Panc1 (cell line): ENCODE measurements around the gene MAPK4. TPM values are rescaled to one million over a fixed set of nuclear protein-coding genes. Genes with fewer than 3 reads are reported as not detected.

Experiments
- ATAC-seq: fragments of 200-7000 bp; cut with Tn5 transposase; 2 replicates; pipeline ENCODE4 v1.9.1; 2020; ENCODE audit warnings: mild to moderate bottlenecking, moderate library complexity
- BruUV-seq: library from RNA; stranded (reverse); fragments of 400-500 nt; replicated peaks from 2 replicates; lab custom pipeline; 2021; lab: Mats Ljungman, UMichigan
- CTCF ChIA-PET: fragments of 300-600 bp; sonication (Branson Sonifier 250); formaldehyde crosslinking; loops from one replicate; lab custom pipeline; 2022; ENCODE audit warnings: antibody characterized with exemption; lab: Charles Lee
- POLR2A ChIA-PET: fragments of 300-600 bp; sonication (Branson Sonifier 250); formaldehyde crosslinking; loops from one replicate; lab custom pipeline; 2022; ENCODE audit warnings: antibody characterized with exemption; lab: Charles Lee
- DNase-seq: peaks from one replicate; pipeline ENCODE4 v3.0.0-alpha.2; 2010; ENCODE audit warnings: low read depth, low spot score
- H3K27ac ChIP-seq: 2 replicates; pipeline ENCODE4 v1.5.1; 2011; ENCODE audit warnings: mild to moderate bottlenecking, low read length, inconsistent platforms
- H3K27me3 ChIP-seq: fragments of 200-500 bp; sonication (Bioruptor generic); 2 replicates; pipeline ENCODE4 v1.6.0; 2014; ENCODE audit warnings: low read length, inconsistent platforms; ENCODE audit not compliant: control insufficient read depth, insufficient read depth
- H3K36me3 ChIP-seq: fragments of 200-500 bp; sonication (Bioruptor generic); 2 replicates; pipeline ENCODE4 v1.5.1; 2014; ENCODE audit warnings: inconsistent platforms, mild to moderate bottlenecking, low read length, moderate library complexity; ENCODE audit not compliant: control insufficient read depth, insufficient read depth
- H3K4me1 ChIP-seq: 2 replicates; pipeline ENCODE4 v1.5.1; 2011; ENCODE audit warnings: inconsistent platforms, mild to moderate bottlenecking, low read length, moderate library complexity; ENCODE audit not compliant: control insufficient read depth, insufficient read depth
- H3K4me3 ChIP-seq, 2 experiments: 2 replicates each; pipeline ENCODE4 v1.5.1; 2011 to 2012; ENCODE audit warnings: low read depth in 2 of 2, low read length in 2 of 2, mild to moderate bottlenecking in 2 of 2, inconsistent platforms in 1 of 2, moderate library complexity in 1 of 2
- H3K9me3 ChIP-seq: fragments of 200-500 bp; sonication (Bioruptor generic); 2 replicates; pipeline ENCODE4 v1.5.1; 2014; ENCODE audit warnings: low read depth, mild to moderate bottlenecking, inconsistent platforms, low read length, moderate library complexity; ENCODE audit not compliant: control insufficient read depth, insufficient read depth
- CTCF ChIP-seq: fragments of 450-650 bp; IDR thresholded peaks from 2 replicates; pipeline ENCODE4 v1.5.1; 2017; ENCODE audit warnings: mild to moderate bottlenecking
- POLR2AphosphoS5 ChIP-seq: IDR thresholded peaks from 2 replicates; pipeline ENCODE4 v1.6.1; 2012; ENCODE audit warnings: mild to moderate bottlenecking, low read depth, low read length, moderate library complexity
- SIN3A ChIP-seq: IDR thresholded peaks from 2 replicates; pipeline ENCODE4 v1.6.1; 2012; ENCODE audit warnings: low read depth, mild to moderate bottlenecking, low read length, moderate library complexity, borderline replicate concordance; ENCODE audit not compliant: insufficient read depth
- TCF7L2 ChIP-seq: IDR thresholded peaks from 2 replicates; pipeline ENCODE4 v1.6.1; 2011; ENCODE audit warnings: mild to moderate bottlenecking, low read depth, low read length, inconsistent platforms
- in situ Hi-C: cut with HindIII; loops from 2 replicates; pipeline ENCODE4 v1.10.0; 2016; ENCODE audit warnings: low sequenced_read_pairs, low pct_unique_long_range_greater_than_20kb
- intact Hi-C: fragments of 100-400 bp; cut with micrococcal nuclease; formaldehyde crosslinking; loops from one replicate; pipeline ENCODE4 v1.10.0; 2022; ENCODE audit not compliant: unreplicated experiment
- total RNA-seq: library from RNA; stranded (reverse); gene quantifications from one replicate; pipeline ENCODE4 v1.2.1, GENCODE V29; 2021; ENCODE audit not compliant: unreplicated experiment
- TF ChIP-seq, protein P1 (sequence below), 2 experiments: IDR thresholded peaks; 2 replicates each; pipeline ENCODE4 v1.6.1; 2011 to 2012; ENCODE audit warnings: low read depth in 2 of 2, control low read depth in 1 of 2, low read length in 1 of 2, mild to moderate bottlenecking in 1 of 2, moderate library complexity in 1 of 2; ENCODE audit not compliant: insufficient read depth in 1 of 2

MAPK4 gene
- total RNA-seq, 1 experiment from 2014 or later, result not detected

DNA sequence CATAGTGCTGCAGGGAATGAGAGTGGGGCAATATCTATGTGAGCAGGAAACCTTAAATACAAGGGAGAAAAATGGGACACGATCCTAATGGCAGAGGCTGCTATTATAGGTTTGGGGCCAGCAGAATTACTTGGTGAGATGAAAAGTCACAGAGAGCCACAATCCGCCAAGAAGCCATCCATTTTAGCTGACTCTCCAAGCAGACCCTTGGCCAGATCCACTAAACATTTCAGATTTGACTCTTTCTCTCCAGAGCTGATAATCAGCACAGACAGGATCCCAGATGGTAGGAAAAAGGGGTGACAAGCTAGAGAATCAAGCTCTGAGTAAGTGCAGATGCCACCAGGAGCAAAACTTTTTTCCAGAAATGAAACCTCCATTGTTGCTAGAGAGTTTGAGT, 61.5 kb downstream of the MAPK4 start:
- Histone ChIP-seq H3K36me3 (no peaks in the 10 kb centered on the region), H3K27me3 (peaks cover 6% of the 10 kb centered on the region), H3K4me3 (no peak overlapping the region), H3K4me1 (no peaks in the 10 kb centered on the region), H3K9me3 (no peaks in the 10 kb centered on the region), H3K27ac (no peak overlapping the region)
- in situ Hi-C loops (no loop called here), intact Hi-C loops (no loop called here)
- no peak for DNase-seq
- no TSS peak for BruUV-seq
- TF ChIP-seq SIN3A, result no peak
- TF ChIP-seq CTCF, result no peak
- ATAC-seq, result no peak
- CTCF ChIA-PET, result no interaction called here
- POLR2A ChIA-PET, result no interaction called here

DNA sequence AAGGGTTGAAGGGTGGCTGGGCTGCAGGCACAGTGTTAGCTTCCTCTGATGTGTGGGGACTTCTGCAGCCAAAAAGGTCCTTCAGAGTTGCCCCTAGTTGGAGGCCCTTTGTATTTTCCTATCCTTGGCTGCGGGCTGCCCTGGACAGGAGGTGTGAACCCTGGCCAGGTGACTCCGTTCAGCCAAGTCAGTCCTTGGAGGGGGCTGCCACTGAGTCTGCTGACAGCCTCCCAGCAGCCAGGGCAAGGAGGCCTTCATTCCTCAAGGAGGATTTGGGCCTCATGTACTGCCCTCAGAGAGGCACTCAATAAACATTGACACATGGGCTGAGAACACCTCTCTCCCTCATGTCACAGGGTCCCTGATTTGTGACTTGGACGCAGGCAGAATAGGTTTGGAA, 62.4 kb downstream of the MAPK4 start:
- POLR2A ChIA-PET, result no interaction called here
- no peaks in the 10 kb centered on the region for H3K36me3 ChIP-seq
- in situ Hi-C loops (no loop called here), intact Hi-C loops (no loop called here)
- H3K27ac ChIP-seq, result no peak overlapping the region
- CTCF ChIA-PET, result no interaction called here
- H3K4me3 ChIP-seq, result no peak overlapping the region
- BruUV-seq, result no TSS peak
- H3K4me1 ChIP-seq, result no peaks in the 10 kb centered on the region
- no peaks in the 10 kb centered on the region for H3K9me3 ChIP-seq
- TF ChIP-seq TCF7L2, result no peak
- no peak for TF ChIP-seq POLR2AphosphoS5
- peaks cover 3% of the 10 kb centered on the region; the same call in 1 of the 2 replicates for H3K27me3 ChIP-seq
- DNase-seq (no peak), ATAC-seq (no peak)

GRCh38 chr18:50622865-50623393, 63.0 kb downstream of the MAPK4 start:
- Histone ChIP-seq H3K27ac (no peak overlapping the region), H3K4me1 (no peaks in the 10 kb centered on the region), H3K4me3 (no peak overlapping the region), H3K36me3 (no peaks in the 10 kb centered on the region), H3K27me3 (no peaks in the 10 kb centered on the region), H3K9me3 (no peaks in the 10 kb centered on the region)
- TF ChIP-seq, protein P1, sequence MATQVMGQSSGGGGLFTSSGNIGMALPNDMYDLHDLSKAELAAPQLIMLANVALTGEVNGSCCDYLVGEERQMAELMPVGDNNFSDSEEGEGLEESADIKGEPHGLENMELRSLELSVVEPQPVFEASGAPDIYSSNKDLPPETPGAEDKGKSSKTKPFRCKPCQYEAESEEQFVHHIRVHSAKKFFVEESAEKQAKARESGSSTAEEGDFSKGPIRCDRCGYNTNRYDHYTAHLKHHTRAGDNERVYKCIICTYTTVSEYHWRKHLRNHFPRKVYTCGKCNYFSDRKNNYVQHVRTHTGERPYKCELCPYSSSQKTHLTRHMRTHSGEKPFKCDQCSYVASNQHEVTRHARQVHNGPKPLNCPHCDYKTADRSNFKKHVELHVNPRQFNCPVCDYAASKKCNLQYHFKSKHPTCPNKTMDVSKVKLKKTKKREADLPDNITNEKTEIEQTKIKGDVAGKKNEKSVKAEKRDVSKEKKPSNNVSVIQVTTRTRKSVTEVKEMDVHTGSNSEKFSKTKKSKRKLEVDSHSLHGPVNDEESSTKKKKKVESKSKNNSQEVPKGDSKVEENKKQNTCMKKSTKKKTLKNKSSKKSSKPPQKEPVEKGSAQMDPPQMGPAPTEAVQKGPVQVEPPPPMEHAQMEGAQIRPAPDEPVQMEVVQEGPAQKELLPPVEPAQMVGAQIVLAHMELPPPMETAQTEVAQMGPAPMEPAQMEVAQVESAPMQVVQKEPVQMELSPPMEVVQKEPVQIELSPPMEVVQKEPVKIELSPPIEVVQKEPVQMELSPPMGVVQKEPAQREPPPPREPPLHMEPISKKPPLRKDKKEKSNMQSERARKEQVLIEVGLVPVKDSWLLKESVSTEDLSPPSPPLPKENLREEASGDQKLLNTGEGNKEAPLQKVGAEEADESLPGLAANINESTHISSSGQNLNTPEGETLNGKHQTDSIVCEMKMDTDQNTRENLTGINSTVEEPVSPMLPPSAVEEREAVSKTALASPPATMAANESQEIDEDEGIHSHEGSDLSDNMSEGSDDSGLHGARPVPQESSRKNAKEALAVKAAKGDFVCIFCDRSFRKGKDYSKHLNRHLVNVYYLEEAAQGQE (IDR thresholded peaks at IDR 0.05; ENCODE audit: insufficient read depth in 1 of 2, low read depth in 2 of 2, low read length in 1 of 2), result no peak
- TF ChIP-seq SIN3A (no peak), CTCF (no peak), POLR2AphosphoS5 (no peak), TCF7L2 (no peak)
- DNase-seq (no peak), ATAC-seq (no peak)
- CTCF ChIA-PET, result no interaction called here
- intact Hi-C loops (no loop called here), in situ Hi-C loops (no loop called here)
- POLR2A ChIA-PET, result no interaction called here
- no TSS peak for BruUV-seq
